ENCODE measurements around the gene STT3A. TPM values are rescaled to one million over a fixed set of nuclear protein-coding genes. Genes with fewer than 3 reads are reported as not detected.

The STT3A gene
- 10 to 100 TPM; 36.3 to 73.1 (median 50.1) TPM for total RNA-seq

GRCh38 chr11:125592305-125593113 lies at the start of gene STT3A:
STT3A (plus strand) TSS chr11:125592852; CDS start chr11:125595916, 3,064 bp downstream.
- no peaks in the 10 kb centered on the region for H3K27me3 ChIP-seq
- no peaks in the 10 kb centered on the region for H3K9me3 ChIP-seq
- DNase-seq: peak; percentile 98 to 100 (median 99)
- H3K4me3 ChIP-seq: peak within 1 kb of the TSS; percentile 76 to 98 (median 85)
- TF ChIP-seq, protein P1, sequence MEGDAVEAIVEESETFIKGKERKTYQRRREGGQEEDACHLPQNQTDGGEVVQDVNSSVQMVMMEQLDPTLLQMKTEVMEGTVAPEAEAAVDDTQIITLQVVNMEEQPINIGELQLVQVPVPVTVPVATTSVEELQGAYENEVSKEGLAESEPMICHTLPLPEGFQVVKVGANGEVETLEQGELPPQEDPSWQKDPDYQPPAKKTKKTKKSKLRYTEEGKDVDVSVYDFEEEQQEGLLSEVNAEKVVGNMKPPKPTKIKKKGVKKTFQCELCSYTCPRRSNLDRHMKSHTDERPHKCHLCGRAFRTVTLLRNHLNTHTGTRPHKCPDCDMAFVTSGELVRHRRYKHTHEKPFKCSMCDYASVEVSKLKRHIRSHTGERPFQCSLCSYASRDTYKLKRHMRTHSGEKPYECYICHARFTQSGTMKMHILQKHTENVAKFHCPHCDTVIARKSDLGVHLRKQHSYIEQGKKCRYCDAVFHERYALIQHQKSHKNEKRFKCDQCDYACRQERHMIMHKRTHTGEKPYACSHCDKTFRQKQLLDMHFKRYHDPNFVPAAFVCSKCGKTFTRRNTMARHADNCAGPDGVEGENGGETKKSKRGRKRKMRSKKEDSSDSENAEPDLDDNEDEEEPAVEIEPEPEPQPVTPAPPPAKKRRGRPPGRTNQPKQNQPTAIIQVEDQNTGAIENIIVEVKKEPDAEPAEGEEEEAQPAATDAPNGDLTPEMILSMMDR (IDR thresholded peaks at IDR 0.05): no peak
- TF ChIP-seq POLR2A (IDR thresholded peaks at IDR 0.05): peak; percentile 79 to 90
- peak within 1 kb of the TSS; percentile 96 to 100 (median 98) for H3K27ac ChIP-seq
- peaks cover 0 to 30% (median 3%) of the 10 kb centered on the region in 4 donors for H3K4me1 ChIP-seq
- H3K36me3 ChIP-seq: peaks cover 0 to 13% (median 0%) of the 10 kb centered on the region in 3 donors

DNA sequence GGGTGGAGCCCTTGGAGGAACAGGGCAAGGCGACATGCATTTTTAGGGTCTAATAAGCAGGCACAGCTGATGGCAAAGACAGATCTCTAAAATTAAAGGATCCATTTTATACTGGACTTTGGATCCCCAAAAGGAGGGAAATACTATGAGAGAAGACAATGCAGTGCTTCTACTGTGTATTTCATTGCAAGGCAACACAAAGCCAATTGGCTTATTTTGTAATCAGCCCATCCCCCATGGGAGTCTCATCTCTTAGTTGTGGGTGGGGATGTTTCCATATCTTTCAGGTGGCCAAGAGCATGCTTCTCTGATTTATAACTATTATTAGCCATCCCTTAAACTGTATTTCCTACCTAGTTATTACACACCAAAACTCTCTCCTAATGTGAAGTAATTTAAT lies 41.9 kb upstream of the STT3A start:
- Histone ChIP-seq H3K36me3 (no peaks in the 10 kb centered on the region), H3K27me3 (no peaks in the 10 kb centered on the region), H3K4me1 (no peaks in the 10 kb centered on the region), H3K4me3 (no peak overlapping the region), H3K9me3 (peaks cover 0 to 18% (median 7%) of the 10 kb centered on the region in 4 donors), H3K27ac (no peak overlapping the region)
- no peak for TF ChIP-seq POLR2A (IDR thresholded peaks at IDR 0.05)
- TF ChIP-seq, protein P1 (IDR thresholded peaks at IDR 0.05): no peak
- DNase-seq: no peak

DNA sequence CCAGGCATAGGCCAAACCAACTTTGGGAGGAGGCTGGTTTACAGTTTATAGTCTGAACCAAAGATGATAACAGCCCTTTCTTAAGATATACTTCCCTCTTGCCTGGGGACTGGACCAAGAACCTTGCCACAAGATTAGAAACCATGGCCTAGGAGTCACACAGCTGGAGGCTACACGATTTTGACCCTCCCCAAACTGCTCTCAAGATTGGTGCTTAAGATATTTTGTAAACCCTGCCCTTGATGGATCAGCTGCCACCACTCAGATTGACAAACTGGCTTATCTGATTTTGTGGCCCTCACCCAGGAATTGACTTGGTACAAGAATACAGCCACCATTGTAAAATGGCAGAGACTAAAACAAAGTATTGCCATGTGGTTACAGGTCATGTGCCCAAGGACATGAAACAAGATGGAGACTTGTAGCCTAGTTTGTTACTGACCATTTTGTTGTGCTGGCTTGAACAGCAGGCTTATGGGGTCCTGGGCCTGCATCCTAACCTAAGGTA lies 40.8 kb upstream of the STT3A start:
- H3K27me3 ChIP-seq: no peaks in the 10 kb centered on the region
- H3K4me1 ChIP-seq: no peaks in the 10 kb centered on the region
- no peaks in the 10 kb centered on the region for H3K36me3 ChIP-seq
- DNase-seq: no peak
- H3K27ac ChIP-seq: no peak overlapping the region
- peaks cover 0 to 18% (median 7%) of the 10 kb centered on the region in 4 donors for H3K9me3 ChIP-seq
- TF ChIP-seq, protein P1 (IDR thresholded peaks at IDR 0.05): no peak
- TF ChIP-seq POLR2A (IDR thresholded peaks at IDR 0.05): no peak
- H3K4me3 ChIP-seq: no peak overlapping the region

DNA sequence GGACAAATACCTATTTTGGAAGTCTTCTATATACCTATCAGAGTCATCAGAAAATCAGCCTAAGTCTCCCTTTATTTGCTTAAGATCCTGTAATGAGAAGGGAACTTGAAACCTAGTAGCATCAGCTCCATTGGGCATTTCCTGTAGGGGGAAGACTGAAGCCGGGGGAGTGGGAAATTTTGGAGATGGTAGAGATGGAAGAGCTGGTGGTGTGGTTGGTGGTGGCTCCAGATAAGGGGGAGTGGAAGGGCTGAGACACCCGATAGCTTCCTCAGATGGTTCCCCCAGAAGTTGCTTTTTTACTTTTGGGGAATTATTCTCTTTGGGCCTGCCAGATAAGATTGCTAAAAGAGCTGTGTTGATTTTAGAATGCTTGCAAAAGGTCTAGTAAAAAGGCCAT lies 39.7 kb upstream of the STT3A start:
- H3K36me3 ChIP-seq: no peaks in the 10 kb centered on the region
- no peak for DNase-seq
- no peak overlapping the region for H3K27ac ChIP-seq
- H3K4me1 ChIP-seq: no peaks in the 10 kb centered on the region
- no peak overlapping the region for H3K4me3 ChIP-seq
- peaks cover 0 to 18% (median 7%) of the 10 kb centered on the region in 4 donors for H3K9me3 ChIP-seq
- TF ChIP-seq, protein P1 (IDR thresholded peaks at IDR 0.05): no peak
- no peak for TF ChIP-seq POLR2A (IDR thresholded peaks at IDR 0.05)
- H3K27me3 ChIP-seq: no peaks in the 10 kb centered on the region

DNA sequence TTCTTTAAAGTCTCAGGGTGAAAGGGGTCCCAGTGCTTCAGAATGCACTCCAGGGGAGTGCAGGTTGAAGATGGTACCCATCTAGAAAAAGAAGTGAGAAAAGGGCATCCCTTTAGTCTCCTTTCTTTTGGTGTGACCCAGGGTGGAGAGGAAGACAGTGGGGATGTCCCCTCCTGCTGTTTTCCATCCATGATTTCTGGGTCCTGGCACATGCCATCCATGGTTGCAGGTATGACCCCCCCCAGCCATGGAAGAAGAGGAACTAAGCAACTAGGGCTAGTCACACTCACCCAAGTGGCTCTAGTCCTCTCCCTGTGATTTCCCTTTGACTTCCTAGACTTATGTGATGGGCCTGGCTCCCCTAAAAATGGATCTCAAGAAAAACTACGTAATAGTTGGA lies 39.3 kb upstream of the STT3A start:
- Histone ChIP-seq H3K9me3 (peaks cover 0 to 18% (median 7%) of the 10 kb centered on the region in 4 donors), H3K4me1 (no peaks in the 10 kb centered on the region), H3K27me3 (no peaks in the 10 kb centered on the region), H3K4me3 (no peak overlapping the region), H3K36me3 (no peaks in the 10 kb centered on the region), H3K27ac (no peak overlapping the region)
- no peak for TF ChIP-seq POLR2A (IDR thresholded peaks at IDR 0.05)
- TF ChIP-seq, protein P1 (IDR thresholded peaks at IDR 0.05): no peak
- DNase-seq: no peak

All from Peyer's patch (tissue), 4 donors.